ACHN (cell line): ENCODE results near the gene GLIS1.
A peak's percentile ranks its signal among the peaks of the same experiment; 100 is the strongest.

Experiments used
- DNase-seq: peaks from one replicate; pipeline ENCODE4 v3.0.0-alpha.2; 2015
- in situ Hi-C: cut with HindIII; loops from 2 replicates; pipeline ENCODE4 v1.10.0; 2017; ENCODE audit warnings: low sequenced_read_pairs, low pct_ligation_motif_present, low pct_unique_long_range_greater_than_20kb

GLIS1 gene

GRCh38 chr1:53542551-53542950 lies 196.4 kb downstream of the GLIS1 start:
- no peak for DNase-seq
- in situ Hi-C loops, result no loop called here

DNA sequence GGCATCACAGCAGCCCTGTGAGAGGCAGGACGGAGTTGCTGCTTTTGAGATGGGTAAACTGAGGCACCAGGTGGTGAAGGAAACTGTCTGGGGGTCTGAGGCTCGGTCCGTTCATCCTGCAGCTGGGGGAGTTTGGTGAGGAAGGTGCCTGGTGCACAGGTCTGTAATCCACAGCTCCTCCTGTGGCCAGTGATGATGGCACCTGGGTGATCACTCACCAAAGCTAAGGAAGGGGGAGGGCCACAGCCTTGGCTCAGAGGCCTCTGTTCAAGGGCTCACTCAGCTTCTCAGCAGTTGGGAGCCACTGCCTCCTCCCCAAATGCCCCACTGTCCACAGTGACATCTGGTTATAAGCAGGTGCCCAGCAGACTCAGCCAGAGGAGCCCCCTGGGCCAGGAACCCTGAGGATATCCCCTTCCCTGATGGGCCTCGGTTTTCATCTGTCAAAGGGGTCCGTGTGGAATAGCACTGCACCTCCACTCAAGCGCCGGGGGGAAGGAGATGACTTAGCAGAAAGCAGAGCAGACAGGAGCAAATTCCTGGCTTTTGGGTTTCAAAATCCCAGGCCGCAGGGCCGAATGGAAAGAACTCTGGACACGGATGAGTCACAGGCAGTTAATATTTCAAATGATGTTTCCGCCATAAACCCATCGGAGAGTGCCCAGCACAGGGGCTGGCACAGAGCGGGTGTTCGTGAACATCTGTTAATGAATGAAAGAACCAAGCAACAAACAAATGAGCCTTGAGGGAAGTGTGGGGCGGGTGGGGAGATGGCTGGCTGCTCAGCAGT lies 197.0 kb downstream of the GLIS1 start:
- DNase-seq, result peak; percentile 95
- in situ Hi-C loops, result no loop called here

DNA sequence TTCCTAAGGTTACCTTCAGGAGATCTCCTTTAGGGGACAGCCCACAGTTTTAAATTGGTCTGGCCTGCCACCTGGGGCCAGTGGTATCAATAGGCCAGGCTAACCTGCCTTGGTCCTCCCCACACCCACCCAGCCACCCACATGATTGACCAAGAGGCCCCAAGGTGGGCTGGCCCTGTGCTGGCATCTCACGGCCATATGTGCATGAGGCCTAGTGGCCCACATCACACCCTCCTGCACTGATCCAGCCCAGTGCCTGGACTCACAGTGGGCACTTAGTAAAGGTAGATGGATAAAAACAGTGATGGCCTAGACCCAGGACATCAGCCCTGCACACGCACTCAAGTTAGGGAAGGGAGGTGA lies 197.7 kb downstream of the GLIS1 start:
- DNase-seq, result no peak
- in situ Hi-C loops, result no loop called here

- DNase-seq, result no peak
- in situ Hi-C loops, result no loop called here
Measured at GRCh38 chr1:53540604-53541262, 198.2 kb downstream of the GLIS1 start.

DNA sequence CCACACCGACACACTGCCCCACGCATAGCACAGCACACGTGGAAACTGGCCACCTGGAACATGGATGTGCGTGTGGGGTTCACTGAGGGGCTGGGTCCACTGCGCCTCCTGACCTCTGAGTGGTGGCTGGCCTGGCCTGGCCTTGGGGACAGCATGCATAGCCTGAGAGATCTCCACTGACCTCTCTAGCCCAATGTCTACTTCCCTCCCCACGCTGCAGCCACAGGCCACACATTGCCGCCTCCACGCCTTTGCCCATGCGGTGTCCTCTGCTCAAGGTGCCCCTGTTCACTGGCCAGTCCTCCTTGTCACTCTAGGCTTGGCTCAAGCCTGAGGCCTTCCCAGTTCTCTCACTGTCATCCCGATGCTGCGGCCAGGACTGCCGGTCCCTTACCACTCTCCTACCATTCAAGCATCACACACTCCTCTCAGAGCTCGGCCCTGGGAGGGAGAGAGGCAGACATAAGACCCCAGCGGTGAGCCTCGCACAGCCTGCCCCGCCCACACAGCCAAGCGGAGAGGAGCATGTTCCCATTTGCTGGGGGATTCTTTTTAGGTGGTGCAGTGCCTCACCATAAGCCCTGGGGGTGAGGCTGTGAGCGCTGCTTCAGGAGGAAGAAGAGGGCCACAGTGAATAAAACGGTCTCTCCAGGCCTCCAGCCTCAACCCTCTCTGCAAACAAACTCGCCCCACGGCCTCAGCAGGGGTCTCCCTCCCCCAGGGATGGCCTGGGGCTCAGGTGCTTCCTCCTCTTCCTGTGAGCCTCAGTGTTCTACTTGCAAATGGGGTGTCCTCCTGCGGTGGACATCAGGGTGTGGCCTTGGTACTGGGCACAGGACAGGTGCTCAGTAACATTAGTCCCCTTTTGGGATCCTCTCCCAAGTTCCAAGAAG lies 199.0 kb downstream of the GLIS1 start:
- DNase-seq, result no peak
- in situ Hi-C loops, result no loop called here

DNA sequence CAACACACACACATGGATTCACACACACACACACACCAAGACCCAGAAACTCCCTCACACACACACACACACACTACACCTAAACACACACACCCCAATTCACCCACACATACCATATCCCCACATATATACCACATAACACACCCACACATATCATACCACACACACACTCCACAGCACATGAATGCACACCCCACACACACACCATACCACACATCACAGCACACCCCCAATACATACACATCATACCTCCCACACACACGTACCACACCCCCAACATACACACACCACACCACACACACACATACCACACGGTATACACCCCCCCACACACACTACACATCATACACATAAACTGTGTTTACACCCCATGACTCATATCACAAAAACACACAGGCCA lies 199.7 kb downstream of the GLIS1 start:
- in situ Hi-C loops, result no loop called here
- DNase-seq, result no peak

DNA sequence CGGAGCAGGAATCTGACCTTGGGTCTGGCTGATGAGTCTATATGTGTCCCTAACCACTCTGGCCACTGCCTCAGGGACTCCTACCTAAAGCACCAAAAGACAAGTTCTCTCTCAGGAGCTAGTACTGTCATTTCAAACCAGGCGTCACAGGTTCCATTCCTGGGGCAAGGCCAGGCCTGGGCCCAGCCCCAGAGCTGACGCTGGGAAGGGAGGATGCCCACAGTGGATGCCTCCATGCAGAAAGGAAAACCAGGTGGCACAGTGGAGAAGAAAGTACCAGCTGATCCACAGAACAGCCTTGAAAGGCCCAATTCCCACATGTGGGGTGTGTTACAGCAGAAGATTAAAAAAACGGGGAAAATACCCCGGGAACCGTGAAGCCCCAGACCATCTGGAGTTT lies 202.4 kb downstream of the GLIS1 start:
- in situ Hi-C loops, result no loop called here
- DNase-seq, result no peak

- DNase-seq, result peak; percentile 35
Measured at GRCh38 chr1:53535846-53536245, 203.1 kb downstream of the GLIS1 start.

GRCh38 chr1:53535226-53535625 lies 203.7 kb downstream of the GLIS1 start:
- DNase-seq, result no peak
- in situ Hi-C loops, result no loop called here

More at GRCh38 chr1:53535846-53536245, 203.1 kb downstream of the GLIS1 start:
- in situ Hi-C loops, result no loop called here

DNA sequence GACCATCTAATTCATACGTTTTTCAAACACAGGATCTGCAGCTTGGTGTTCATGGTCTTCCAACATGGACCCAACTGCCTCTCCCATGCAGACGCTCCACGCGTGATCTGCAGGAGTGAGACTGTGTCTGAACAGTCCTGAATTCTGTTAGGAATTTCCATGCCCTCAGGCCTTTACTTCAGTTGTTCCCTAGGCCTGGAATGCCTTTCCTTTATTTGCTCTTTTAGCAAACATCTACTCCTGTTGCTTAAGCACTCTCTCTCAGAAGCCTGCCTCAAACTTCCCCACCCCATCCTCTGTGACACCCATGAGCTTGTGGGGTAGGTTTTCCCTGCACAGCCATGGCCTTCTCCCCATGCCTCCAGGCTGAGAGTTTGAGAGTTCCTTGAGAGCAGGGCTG lies 206.1 kb downstream of the GLIS1 start:
- no peak for DNase-seq
- in situ Hi-C loops, result no loop called here

GRCh38 chr1:53532377-53532776 lies 206.6 kb downstream of the GLIS1 start:
- in situ Hi-C loops, result no loop called here

GRCh38 chr1:53530550-53530949 lies 208.4 kb downstream of the GLIS1 start:
- no peak for DNase-seq
- in situ Hi-C loops, result no loop called here

More at GRCh38 chr1:53532377-53532776, 206.6 kb downstream of the GLIS1 start:
- DNase-seq, result no peak

- no peak for DNase-seq
- in situ Hi-C loops, result no loop called here
Measured at GRCh38 chr1:53529555-53529954, 209.4 kb downstream of the GLIS1 start.

DNA sequence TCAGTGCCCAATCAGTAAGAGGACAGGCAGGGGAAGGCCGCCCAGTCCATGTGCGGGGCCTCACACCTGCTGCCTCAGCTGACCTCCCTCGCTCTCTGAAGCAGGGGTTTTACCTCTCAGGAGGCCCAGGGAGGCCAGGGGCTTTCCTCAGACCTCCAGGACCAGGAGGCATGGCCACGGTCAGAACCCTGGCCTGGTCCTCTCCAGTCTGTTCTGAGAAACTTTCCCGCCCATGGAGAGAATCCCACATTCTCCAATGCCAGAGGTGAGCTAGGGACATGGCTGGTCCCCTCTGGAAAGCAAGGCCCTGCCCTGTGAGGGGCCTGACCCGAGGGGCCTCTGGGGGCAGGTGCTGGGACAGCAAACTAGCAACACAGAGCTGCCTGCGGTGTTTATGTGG lies 211.6 kb downstream of the GLIS1 start:
- no peak for DNase-seq
- in situ Hi-C loops, result no loop called here

DNA sequence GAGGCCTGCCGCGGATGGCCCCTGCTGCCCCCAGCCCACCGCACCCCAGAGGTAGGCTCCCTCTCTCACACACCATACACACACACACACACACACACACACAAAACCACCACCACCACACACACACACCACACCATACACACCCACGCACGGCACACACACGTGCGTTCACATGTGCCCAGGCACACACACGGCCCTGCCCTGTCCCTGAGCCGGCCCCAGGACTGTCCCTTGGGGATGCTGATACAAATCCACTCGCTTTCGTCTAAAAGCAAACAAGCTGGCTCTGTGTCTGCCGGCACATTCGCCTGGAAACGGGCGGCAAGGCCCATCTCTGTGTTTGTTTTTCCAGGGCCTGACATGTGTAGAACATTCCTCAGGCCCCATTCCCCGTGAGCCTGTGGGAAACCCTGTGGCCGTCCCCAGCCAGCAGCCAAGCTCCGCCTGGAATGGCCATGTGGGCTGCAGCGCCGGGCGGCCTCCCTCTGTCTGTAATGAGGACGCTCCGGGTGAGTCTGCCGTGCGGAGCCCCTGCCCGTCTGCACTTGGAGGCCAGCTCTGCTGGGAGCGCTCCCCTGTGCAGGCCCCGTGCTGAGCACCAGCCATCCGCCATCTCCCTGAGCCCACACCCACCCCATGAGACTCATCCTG lies 212.4 kb downstream of the GLIS1 start:
- DNase-seq, result no peak
- in situ Hi-C loops, result no loop called here

DNA sequence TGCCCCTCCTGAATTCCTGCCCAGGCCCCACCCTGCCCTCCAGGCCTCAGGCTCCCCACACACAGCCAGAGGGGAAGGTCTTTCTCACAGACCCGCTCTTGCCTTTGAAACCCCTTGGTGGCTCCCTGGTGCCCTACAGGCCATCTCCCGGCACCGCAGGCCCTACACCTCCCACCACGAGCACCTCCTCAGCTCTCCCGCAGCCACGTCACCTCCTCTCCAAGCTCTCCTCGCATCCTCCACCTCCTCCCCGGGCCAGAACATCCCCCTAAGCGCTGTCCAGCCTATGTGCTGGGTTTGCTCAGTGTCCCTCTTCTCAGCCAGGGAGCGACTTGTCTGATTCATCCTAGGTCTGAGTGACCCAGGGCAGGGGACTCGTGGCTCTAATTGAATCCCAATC lies 213.4 kb downstream of the GLIS1 start:
- in situ Hi-C loops, result no loop called here
- DNase-seq, result no peak

DNA sequence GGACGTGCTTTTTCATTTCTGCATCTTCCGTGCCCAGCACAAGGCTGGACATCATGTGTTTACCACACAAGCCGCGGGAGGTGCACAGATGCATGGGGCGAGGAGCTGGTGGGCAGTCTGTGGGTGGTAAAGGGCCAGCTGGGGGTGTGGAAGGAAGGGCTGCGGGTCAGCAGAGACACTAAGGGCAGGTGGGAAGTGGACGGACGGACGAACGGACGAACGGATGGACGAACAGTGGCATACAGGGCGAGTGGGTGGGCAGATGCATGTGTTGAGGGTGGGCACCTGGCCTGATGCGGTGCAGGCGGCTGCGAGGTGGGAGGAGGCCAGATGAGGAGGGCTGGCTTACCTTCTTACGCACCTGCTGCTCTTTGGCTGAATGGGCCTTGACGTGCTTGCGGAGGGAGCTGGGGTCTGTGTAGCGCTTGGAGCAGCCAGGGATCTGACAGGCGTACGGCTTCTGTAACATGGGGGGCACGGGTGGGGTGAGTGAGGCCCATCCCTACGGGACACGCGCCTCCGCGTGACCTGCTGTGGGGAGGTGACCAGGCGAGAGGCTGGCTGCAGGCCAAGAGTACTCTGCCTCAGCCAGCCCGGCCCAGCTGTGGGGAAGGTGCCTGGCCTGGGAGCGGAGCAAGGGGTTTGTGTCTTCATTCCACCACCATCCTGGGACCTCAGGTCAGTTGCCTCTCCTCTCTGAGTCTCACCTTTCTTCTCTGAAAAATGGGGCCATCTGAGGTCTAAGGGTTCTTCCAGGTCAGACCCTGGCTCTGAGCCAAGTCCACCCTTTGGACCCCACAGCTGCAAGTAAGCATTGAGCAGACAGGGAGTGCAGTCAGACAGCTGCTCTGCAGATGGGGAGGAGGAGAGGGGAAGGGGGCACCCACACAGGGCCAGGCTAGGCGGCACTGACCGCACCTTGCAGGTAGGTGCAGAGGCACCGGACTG lies 214.3 kb downstream of the GLIS1 start:
- in situ Hi-C loops, result no loop called here

More for the DNA sequence above, 214.3 kb downstream of the GLIS1 start:
- no peak for DNase-seq
